Hepatocyte (in vitro differentiated cells): ENCODE measurements around the gene MCHR1.

Experiments used
- EZH2 ChIP-seq: fragments of 200-600 bp; sonication (generic); IDR thresholded peaks from 2 replicates; pipeline ENCODE4 v1.6.1; 2016; ENCODE audit warnings: antibody characterized with exemption, mild to moderate bottlenecking, borderline replicate concordance
- EZH2phosphoT487 ChIP-seq: fragments of 200-600 bp; sonication (generic); IDR thresholded peaks from one replicate; pipeline ENCODE4 v1.6.1; 2018; ENCODE audit warnings: antibody characterized with exemption, mild to moderate bottlenecking, low read depth, moderate library complexity; ENCODE audit not compliant: unreplicated experiment, severe bottlenecking
- TF ChIP-seq, protein P1 (sequence below): fragments of 200-600 bp; sonication (generic); IDR thresholded peaks from 2 replicates; pipeline ENCODE4 v1.5.1; 2016; ENCODE audit warnings: antibody characterized with exemption, mild to moderate bottlenecking; ENCODE audit not compliant: poor library complexity

DNA sequence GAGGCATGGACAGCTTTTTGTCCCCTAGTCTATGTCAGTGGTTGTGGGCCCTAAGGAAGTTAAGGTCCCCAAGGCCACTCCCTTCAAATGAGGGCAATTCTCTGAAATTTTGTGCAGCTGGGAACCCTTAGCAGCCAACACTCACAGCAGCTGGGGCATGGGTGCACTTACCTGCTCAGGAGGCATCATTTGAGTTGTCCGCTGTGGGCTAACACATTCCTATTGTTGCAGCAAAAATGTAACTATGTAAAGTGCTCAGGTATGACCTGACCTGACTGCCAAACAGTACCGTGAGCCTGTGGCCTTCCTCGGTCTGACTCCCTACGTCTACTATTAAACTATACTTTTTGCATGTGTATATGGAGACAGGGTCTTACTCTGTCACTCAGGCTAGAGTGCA lies 37.0 kb upstream of the MCHR1 start:
- TF ChIP-seq, protein P1, sequence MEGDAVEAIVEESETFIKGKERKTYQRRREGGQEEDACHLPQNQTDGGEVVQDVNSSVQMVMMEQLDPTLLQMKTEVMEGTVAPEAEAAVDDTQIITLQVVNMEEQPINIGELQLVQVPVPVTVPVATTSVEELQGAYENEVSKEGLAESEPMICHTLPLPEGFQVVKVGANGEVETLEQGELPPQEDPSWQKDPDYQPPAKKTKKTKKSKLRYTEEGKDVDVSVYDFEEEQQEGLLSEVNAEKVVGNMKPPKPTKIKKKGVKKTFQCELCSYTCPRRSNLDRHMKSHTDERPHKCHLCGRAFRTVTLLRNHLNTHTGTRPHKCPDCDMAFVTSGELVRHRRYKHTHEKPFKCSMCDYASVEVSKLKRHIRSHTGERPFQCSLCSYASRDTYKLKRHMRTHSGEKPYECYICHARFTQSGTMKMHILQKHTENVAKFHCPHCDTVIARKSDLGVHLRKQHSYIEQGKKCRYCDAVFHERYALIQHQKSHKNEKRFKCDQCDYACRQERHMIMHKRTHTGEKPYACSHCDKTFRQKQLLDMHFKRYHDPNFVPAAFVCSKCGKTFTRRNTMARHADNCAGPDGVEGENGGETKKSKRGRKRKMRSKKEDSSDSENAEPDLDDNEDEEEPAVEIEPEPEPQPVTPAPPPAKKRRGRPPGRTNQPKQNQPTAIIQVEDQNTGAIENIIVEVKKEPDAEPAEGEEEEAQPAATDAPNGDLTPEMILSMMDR = no peak
- TF ChIP-seq EZH2 (no peak), EZH2phosphoT487 (no peak)
